OCI-LY7 (cell line): ENCODE data around the gene C2CD4C. TPM values are rescaled to one million over a fixed set of nuclear protein-coding genes. Genes with fewer than 3 reads are reported as not detected.

ENCODE experiments used
- BruUV-seq: library from RNA; stranded (reverse); fragments of 400-500 nt; replicated peaks from 2 replicates; lab custom pipeline; 2021; lab: Mats Ljungman, UMichigan
- CTCF ChIA-PET: fragments of 300-600 bp; sonication (Branson Sonifier 250); formaldehyde crosslinking; loops from one replicate; lab custom pipeline; 2022; ENCODE audit warnings: antibody characterized with exemption; ENCODE audit not compliant: unreplicated experiment; lab: Charles Lee
- POLR2A ChIA-PET: fragments of 300-600 bp; sonication (Branson Sonifier 250); formaldehyde crosslinking; loops from one replicate; lab custom pipeline; 2022; ENCODE audit warnings: antibody characterized with exemption; lab: Charles Lee
- DNase-seq: peaks from one replicate; pipeline ENCODE4 v3.0.0-alpha.2; 2015; ENCODE audit warnings: low spot score
- H2AFZ ChIP-seq: fragments of 200-600 bp; sonication (generic), shearing (Covaris generic); 2 replicates; pipeline ENCODE4 v1.6.1; 2014; ENCODE audit warnings: mild to moderate bottlenecking, antibody characterized with exemption, low read length, moderate library complexity
- H3K27ac ChIP-seq: fragments of 200-600 bp; sonication (generic); 2 replicates; pipeline ENCODE4 v1.5.1; 2014; ENCODE audit warnings: mixed run types, low read depth, mild to moderate bottlenecking, moderate library complexity, low read length, inconsistent platforms; ENCODE audit not compliant: poor library complexity, severe bottlenecking
- H3K36me3 ChIP-seq: fragments of 200-600 bp; sonication (generic); 2 replicates; pipeline ENCODE4 v1.6.1; 2014; ENCODE audit warnings: mild to moderate bottlenecking, antibody characterized with exemption, low read length, moderate library complexity, mixed read lengths; ENCODE audit not compliant: insufficient read depth
- H3K4me1 ChIP-seq: fragments of 200-600 bp; sonication (generic); 2 replicates; pipeline ENCODE4 v1.5.1; 2014; ENCODE audit warnings: mild to moderate bottlenecking, low read length; ENCODE audit not compliant: insufficient read depth, poor library complexity, severe bottlenecking
- H3K4me2 ChIP-seq: fragments of 200-600 bp; sonication (generic); 2 replicates; pipeline ENCODE4 v1.6.1; 2014; ENCODE audit warnings: mild to moderate bottlenecking, low read length
- H3K4me3 ChIP-seq: fragments of 200-600 bp; sonication (generic); 2 replicates; pipeline ENCODE4 v1.5.1; 2014; ENCODE audit warnings: mild to moderate bottlenecking, low read depth, low read length; ENCODE audit not compliant: poor library complexity, severe bottlenecking
- H3K79me2 ChIP-seq: fragments of 200-600 bp; sonication (generic); 2 replicates; pipeline ENCODE4 v1.6.1; 2016; ENCODE audit warnings: low read depth, mild to moderate bottlenecking, low read length, moderate library complexity, mixed read lengths; ENCODE audit not compliant: insufficient read depth
- H3K9me2 ChIP-seq: fragments of 200-600 bp; sonication (generic); 2 replicates; pipeline ENCODE4 v1.6.1; 2016; ENCODE audit warnings: mild to moderate bottlenecking, low read length, mixed read lengths; ENCODE audit not compliant: insufficient read depth
- H3K9me3 ChIP-seq: fragments of 200-600 bp; sonication (generic); 2 replicates; pipeline ENCODE4 v1.6.1; 2014; ENCODE audit warnings: mild to moderate bottlenecking, mixed run types, low read length, mixed read lengths
- H4K20me1 ChIP-seq: fragments of 200-600 bp; sonication (generic); 2 replicates; pipeline ENCODE4 v1.6.1; 2014; ENCODE audit warnings: mild to moderate bottlenecking, antibody characterized with exemption, low read length, moderate library complexity, mixed read lengths; ENCODE audit not compliant: insufficient read depth
- EZH2phosphoT487 ChIP-seq: fragments of 200-600 bp; sonication (generic); IDR thresholded peaks from 2 replicates; pipeline ENCODE4 v1.6.1; 2018; ENCODE audit warnings: low read depth, borderline replicate concordance, mild to moderate bottlenecking, mixed run types, antibody characterized with exemption, low read length, moderate library complexity, mixed read lengths
- intact Hi-C: fragments of 100-400 bp; cut with micrococcal nuclease; formaldehyde crosslinking; loops from one replicate; pipeline ENCODE4 v1.10.0; 2022; ENCODE audit not compliant: unreplicated experiment
- total RNA-seq, 2 experiments: library from RNA; depleted of rRNA in 1 of 2; stranded (reverse); fragments of >200 nt in 1 of 2; shearing (Covaris generic) in 1 of 2; gene quantifications; 2 replicates each; pipeline ENCODE4 v1.2.3, GENCODE V29; 2014 to 2022
- TF ChIP-seq, protein P1 (sequence below): fragments of 200-600 bp; sonication (generic); conservative IDR thresholded peaks from 2 replicates; pipeline ENCODE4 v1.5.1; 2014; ENCODE audit warnings: mild to moderate bottlenecking, antibody characterized with exemption, low read length, moderate library complexity, mixed read lengths

C2CD4C gene
- total RNA-seq, 2 experiments from 2014 or later, result 0.16 to 0.59 TPM

DNA sequence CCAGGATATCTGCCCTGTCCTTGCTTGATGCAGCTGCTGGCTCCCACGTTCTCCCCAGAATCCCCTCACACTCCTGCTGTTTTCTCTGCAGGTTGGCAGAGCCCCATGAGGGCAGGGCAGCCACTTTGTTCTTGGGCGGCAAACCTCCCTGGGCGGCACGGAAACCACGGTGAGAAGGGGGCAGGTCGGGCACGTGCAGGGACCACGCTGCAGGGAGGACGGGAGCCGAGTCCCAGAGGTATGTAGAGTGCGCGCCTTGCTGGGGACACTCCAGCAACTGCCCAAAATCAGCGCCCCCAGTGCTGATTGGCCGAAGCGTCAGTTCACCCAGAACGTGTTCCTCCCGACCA is 34.1 kb downstream of the C2CD4C start:
- H3K36me3 ChIP-seq, result no peaks in the 10 kb centered on the region
- H3K4me3 ChIP-seq, result no peak overlapping the region
- DNase-seq, result no peak
- intact Hi-C loops, result no loop called here
- no peak overlapping the region for H3K4me2 ChIP-seq
- no peaks in the 10 kb centered on the region for H3K79me2 ChIP-seq
- H4K20me1 ChIP-seq, result no peaks in the 10 kb centered on the region
- no peaks in the 10 kb centered on the region for H3K9me2 ChIP-seq
- ChIA-PET CTCF (no interaction called here), POLR2A (no interaction called here)
- no peaks in the 10 kb centered on the region for H3K9me3 ChIP-seq
- no peak overlapping the region for H2AFZ ChIP-seq
- TF ChIP-seq, protein P1, sequence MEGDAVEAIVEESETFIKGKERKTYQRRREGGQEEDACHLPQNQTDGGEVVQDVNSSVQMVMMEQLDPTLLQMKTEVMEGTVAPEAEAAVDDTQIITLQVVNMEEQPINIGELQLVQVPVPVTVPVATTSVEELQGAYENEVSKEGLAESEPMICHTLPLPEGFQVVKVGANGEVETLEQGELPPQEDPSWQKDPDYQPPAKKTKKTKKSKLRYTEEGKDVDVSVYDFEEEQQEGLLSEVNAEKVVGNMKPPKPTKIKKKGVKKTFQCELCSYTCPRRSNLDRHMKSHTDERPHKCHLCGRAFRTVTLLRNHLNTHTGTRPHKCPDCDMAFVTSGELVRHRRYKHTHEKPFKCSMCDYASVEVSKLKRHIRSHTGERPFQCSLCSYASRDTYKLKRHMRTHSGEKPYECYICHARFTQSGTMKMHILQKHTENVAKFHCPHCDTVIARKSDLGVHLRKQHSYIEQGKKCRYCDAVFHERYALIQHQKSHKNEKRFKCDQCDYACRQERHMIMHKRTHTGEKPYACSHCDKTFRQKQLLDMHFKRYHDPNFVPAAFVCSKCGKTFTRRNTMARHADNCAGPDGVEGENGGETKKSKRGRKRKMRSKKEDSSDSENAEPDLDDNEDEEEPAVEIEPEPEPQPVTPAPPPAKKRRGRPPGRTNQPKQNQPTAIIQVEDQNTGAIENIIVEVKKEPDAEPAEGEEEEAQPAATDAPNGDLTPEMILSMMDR, result no peak
- no peak for TF ChIP-seq EZH2phosphoT487
- H3K4me1 ChIP-seq, result peaks cover 10% of the 10 kb centered on the region
- H3K27ac ChIP-seq, result no peak overlapping the region
- BruUV-seq, result no TSS peak

DNA sequence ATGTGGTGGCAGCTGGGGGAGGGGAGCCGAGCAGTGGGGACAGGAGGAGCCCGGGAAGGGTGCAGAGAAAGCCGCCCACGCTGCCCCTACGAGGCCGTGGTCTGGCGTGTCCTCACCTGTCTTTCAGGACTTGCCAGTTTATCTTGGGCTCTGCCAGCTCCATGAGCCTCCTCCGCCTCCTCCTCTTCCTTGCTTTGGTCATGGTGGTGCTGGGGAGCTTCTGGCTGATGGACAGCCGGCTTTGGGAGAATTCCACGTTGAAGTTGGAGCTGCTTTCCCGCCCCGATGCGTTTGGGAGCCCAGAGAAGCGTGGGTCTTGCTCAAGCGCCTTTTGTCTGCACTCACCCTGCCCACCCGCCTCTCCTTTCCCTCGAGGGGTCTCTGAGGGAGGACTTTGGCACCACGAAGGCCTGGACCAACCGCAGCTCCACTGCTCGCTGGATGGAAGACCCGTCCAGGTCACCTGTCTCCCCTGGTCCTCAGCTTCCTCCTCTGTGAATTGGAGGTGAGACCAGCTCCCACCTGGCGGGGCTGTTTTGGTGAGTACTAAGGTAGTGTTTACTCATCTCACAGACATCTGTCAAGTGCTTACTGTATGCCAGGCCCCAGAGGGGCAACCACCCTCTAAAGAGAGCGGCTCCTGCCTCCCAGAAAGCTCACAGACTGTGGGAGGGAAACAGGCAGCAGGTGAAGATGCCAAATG is 34.6 kb downstream of the C2CD4C start:
- no peak overlapping the region for H3K4me3 ChIP-seq
- no peak for DNase-seq
- BruUV-seq, result no TSS peak
- peaks cover 10% of the 10 kb centered on the region for H3K4me1 ChIP-seq
- H3K9me3 ChIP-seq, result no peaks in the 10 kb centered on the region
- ChIA-PET POLR2A (no interaction called here), CTCF (no interaction called here)
- no peaks in the 10 kb centered on the region for H3K36me3 ChIP-seq
- no peak overlapping the region for H3K4me2 ChIP-seq
- intact Hi-C loops, result no loop called here
- no peak overlapping the region for H3K27ac ChIP-seq
- no peak for TF ChIP-seq EZH2phosphoT487
- TF ChIP-seq, protein P1, result no peak
- H3K9me2 ChIP-seq, result no peaks in the 10 kb centered on the region
- no peaks in the 10 kb centered on the region for H3K79me2 ChIP-seq
- H4K20me1 ChIP-seq, result no peaks in the 10 kb centered on the region
- H2AFZ ChIP-seq, result no peak overlapping the region

DNA sequence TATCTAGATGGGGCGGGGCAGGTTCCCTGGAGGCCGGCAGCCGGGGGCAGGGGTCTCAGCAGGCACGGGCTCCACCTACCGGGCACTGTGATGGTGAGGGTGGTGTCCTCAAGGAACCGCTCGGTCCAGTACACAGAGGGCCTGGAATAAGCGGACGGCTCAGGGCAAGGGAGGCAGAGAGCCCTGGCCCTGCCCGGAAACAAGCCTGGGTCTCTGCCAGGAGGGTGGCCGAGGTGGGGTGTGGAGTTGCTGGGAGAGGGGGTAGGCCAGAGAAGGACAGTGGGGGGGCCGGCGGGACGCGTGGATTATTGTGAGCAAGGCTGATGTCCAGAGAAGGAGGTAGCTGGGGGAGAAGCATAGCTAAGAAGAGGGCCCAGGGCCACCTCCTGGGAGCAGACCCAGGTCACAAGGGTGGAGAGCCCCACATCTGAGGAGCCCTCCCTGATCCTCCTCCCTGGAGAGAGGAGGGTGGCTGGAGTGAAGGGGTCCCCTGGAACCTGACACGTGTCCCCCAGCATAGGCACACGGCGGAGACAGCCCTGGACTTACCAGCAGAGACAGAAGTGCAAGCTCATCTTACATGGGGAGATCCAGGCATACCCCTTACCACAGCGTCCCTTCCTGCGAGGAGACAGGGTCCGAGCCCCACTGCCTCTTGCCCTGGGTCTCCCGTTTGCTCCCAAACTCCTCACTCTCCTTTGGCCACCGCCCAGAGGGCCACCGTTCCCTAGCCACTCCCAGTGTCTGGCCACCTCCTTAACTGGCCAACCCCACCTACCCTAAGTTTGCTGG is 35.4 kb downstream of the C2CD4C start:
- intact Hi-C loops, result no loop called here
- peaks cover 10% of the 10 kb centered on the region for H3K4me1 ChIP-seq
- TF ChIP-seq EZH2phosphoT487, result no peak
- TF ChIP-seq, protein P1, result no peak
- H4K20me1 ChIP-seq, result no peaks in the 10 kb centered on the region
- H3K4me3 ChIP-seq, result no peak overlapping the region
- ChIA-PET POLR2A (no interaction called here), CTCF (no interaction called here)
- H3K4me2 ChIP-seq, result no peak overlapping the region
- H2AFZ ChIP-seq, result no peak overlapping the region
- no peak for DNase-seq
- no peak overlapping the region for H3K27ac ChIP-seq
- H3K79me2 ChIP-seq, result no peaks in the 10 kb centered on the region
- H3K9me2 ChIP-seq, result no peaks in the 10 kb centered on the region
- H3K36me3 ChIP-seq, result no peaks in the 10 kb centered on the region
- no peaks in the 10 kb centered on the region for H3K9me3 ChIP-seq
- no TSS peak for BruUV-seq
